BE2C (cell line): ENCODE results near the gene ZNF101.

Source experiments
- DNase-seq: peaks from one replicate; pipeline ENCODE4 v3.0.0-alpha.2; 2020
- H3K27me3 ChIP-seq: fragments of 250-450 bp; sonication (Bioruptor Pico); 2 replicates; pipeline ENCODE4 v1.5.1; 2020; ENCODE audit warnings: mild to moderate bottlenecking
- H3K36me3 ChIP-seq: fragments of 250-450 bp; sonication (Bioruptor Pico); 2 replicates; pipeline ENCODE4 v1.5.1; 2020; ENCODE audit warnings: mild to moderate bottlenecking
- H3K4me1 ChIP-seq: fragments of 250-450 bp; sonication (Bioruptor Pico); 2 replicates; pipeline ENCODE4 v1.5.1; 2020
- H3K4me3 ChIP-seq: 2 replicates; pipeline ENCODE4 v1.5.1; 2011; ENCODE audit warnings: low read depth, low read length
- H3K9me3 ChIP-seq: fragments of 250-450 bp; sonication (Bioruptor Pico); 2 replicates; pipeline ENCODE4 v1.5.1; 2020
- CTCF ChIP-seq: IDR thresholded peaks from 2 replicates; pipeline ENCODE4 v1.5.1; 2012; ENCODE audit warnings: mild to moderate bottlenecking, low read depth, low read length

Gene ZNF101

GRCh38 chr19:19732579-19733501 lies 64.2 kb downstream of the ZNF101 start, which contains the start of gene ZNF14:
Gene ZNF14 (minus strand): TSS chr19:19733112. CDS start chr19:19732958, 154 bp downstream.
- peak; percentile 96 for DNase-seq
- peak within 1 kb of the TSS; percentile 94 for H3K4me3 ChIP-seq
- no peaks in the 10 kb centered on the region for H3K4me1 ChIP-seq
- no peak; the same call in 1 of the 2 replicates for TF ChIP-seq CTCF
- no peaks in the 10 kb centered on the region; the same call in 1 of the 2 replicates for H3K9me3 ChIP-seq
- H3K36me3 ChIP-seq: peaks cover 3% of the 10 kb centered on the region; the same call in 1 of the 2 replicates
- H3K27me3 ChIP-seq: no peaks in the 10 kb centered on the region
